Ovary (tissue), 3 donors: ENCODE measurements around the gene TPST1.
"Not testable (repeated sequence)": the region's sequence is repeated elsewhere in the genome, so short reads cannot be mapped to it uniquely, and the experiment has no call there.

Source experiments
- CTCF ChIP-seq, 3 donors: fragments of 450-650 bp in 2 of 3; fragments of 200-600 bp in 1 of 3; IDR thresholded peaks; one replicate each; pipeline versions ENCODE4 v1.5.1 to v1.8.0; 2016 to 2022; ENCODE audit warnings: antibody characterized with exemption in 3 of 3, mild to moderate bottlenecking in 1 of 3
- EP300 ChIP-seq: sonication (generic); formaldehyde crosslinking; IDR thresholded peaks from one replicate; pipeline ENCODE4 v1.6.1; 2017; ENCODE audit warnings: antibody characterized with exemption
- donor health status: DM: no; HTN: no; CAD: no.

GRCh38 chr7:66401932-66402331 lies 196.8 kb downstream of the TPST1 start:
- not testable (repeated sequence) for TF ChIP-seq CTCF (IDR thresholded peaks at IDR 0.05); EP300
